Raji (cell line): Measurements from ENCODE around the gene NUCKS1.
A peak's percentile ranks its signal among the peaks of the same experiment; 100 is the strongest.

Source experiments
- POLR2A ChIP-seq: IDR thresholded peaks from 2 replicates; pipeline ENCODE4 v1.6.1; 2011; ENCODE audit warnings: low read depth, low read length, control low read depth; ENCODE audit not compliant: insufficient read depth

Gene NUCKS1

DNA sequence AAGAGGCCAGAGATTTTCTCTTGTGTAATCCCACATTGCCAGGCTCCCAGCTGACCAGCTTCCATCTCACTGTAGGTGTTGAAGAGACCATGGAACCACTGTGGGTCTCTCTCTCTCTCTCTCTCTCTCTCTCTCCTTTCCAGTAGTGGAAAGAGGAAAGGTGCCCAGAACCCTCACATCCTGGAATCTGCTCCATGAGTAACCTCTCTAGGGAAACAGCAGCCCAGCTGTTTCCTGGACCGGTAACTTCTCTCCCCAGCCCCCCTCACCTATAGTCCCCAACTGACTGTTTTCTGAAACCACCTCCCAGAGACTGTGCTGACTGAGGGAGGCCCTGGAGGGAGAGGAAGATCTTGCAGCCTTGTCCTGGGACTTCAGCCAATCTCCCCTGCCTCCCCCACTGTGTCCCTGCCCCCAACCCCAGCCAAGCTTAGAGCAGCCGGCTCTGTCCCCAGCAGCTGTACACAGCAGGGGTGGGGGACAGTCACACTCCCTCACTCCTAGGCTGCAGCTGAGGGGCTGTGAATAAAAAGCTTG, 49.0 kb downstream of the NUCKS1 start:
- no peak for TF ChIP-seq POLR2A

DNA sequence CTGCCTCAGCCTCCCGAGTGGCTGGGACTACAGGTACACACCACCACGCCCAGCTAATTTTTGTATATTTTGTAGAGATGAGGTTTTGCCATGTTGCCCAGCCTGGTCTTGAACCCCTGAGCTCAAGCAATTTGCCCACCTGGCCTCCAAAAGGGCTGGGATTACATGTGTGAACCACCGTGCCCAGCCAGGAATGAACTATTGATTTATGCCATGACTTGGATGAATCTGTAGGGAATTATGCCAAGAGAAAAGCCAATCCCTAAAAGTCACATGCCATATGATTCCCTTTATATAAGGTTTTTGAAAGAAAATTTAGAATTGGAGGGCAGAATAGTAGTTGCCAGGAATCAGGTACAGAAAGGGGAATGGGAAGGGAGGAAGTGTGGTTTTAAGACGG, 50.6 kb downstream of the NUCKS1 start:
- TF ChIP-seq POLR2A: no peak

DNA sequence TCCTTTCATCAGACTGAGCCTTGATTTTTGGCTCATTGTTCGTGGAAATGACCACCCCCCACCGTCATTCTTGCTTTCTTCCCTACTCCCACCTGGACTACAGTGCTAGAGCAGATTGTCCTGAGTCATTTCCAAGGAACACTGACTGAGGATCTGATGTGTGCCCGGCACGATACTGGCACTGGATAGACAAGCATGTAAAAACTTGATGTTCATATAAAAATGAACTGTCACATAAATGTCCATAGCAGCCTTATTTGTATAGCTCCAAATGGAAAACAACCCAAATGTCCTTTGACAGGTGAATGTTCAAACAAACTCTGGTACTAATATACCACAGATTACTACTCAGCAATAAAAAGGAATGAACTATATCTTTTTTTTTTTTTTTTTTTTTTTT, 51.1 kb downstream of the NUCKS1 start:
- no peak for TF ChIP-seq POLR2A

DNA sequence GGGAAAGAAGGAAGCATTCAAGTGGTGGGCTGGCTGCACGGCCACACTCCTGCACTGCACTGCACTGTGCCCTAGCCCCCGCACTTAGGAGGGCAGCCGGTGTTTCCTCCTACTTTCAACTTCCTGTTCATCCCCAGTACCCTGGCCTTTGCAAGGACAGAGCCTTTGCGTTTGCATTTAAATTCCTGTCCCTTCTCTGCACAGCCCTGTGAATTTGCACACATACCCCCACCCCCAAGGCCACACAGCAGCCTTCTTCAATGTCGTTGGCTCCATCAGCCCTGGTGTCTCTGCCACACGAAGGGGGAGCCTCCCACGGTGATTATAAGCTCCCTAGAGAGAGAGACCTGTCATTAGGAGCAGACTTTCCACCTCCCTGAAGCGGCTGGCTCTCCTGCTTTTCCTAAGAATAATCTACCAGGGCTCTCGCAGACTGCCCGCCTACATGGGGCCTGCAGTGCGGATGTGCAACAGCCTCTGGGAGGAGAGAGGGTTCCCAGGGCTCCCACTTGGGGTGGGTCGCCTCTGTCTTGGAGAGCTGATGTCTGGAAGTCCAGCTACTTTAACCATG, 56.5 kb downstream of the NUCKS1 start:
- no peak for TF ChIP-seq POLR2A

DNA sequence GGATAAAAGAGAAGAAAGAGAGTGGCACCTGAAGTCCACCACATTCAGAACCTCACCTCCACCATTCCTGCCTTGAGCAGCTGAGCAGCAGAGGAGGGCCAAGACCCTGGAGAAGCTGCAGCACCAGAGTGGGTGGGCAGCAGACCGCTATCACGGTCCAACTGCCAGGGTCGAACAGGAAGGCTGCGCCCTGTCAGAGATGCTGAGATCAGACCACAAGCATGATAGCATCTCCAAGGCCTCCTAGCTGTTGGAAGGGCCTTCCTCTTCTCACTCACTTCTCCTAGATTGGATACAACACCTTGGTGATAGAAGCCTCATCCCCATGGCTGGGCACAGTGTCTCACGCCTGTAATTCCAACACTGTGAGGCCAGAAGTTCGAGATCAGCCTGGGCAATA, 57.6 kb downstream of the NUCKS1 start:
- TF ChIP-seq POLR2A: no peak

DNA sequence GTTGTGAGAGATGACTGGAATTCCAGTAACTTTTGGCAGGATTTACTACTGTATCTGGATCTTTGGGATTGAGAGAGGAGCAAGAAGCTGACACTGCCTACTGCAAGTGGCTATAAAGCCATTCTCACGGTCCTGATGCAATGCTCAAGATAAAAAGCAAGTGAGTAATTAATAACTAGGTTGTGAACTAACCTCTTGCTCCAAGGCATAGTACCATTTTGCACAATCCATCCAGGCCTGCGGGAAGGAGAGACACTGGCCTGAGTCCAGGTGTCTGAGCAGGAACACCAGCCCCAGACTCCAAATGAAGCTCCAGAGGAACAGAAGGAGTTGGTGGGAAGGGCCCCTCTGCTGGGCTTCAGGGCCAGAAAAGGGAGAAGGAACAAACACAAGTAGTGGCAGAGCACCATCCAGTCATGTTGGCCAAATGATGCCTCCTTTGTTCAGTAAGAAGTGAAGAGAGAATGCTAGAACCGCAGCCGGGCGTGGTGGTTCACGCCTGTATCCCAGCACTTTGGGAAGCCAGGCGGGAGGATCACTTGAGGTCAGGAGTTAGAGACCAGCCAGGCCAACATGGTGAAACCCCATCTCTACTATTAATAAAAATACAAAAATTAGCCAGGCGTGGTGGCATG, 59.7 kb downstream of the NUCKS1 start:
- TF ChIP-seq POLR2A: no peak

DNA sequence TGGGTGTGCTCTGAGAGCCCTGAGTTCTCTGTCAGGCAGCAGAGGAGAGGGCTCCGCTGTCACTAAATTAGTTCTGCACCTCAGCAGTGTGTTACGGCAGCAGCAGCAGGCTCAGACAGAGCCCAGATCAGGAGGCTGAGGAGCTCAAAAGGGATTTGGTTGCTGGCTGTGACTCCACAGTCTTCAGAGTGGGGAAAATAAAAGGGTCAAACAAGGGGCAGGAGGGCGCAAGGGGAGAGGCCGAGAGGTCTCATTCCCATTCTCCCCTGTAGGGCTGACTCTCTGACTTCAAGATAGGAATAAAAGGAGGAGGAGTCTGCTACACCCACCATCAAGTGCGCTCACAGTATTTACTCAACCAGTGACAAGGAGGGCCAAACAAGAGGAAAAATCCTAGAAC, 60.5 kb downstream of the NUCKS1 start:
- no peak for TF ChIP-seq POLR2A

DNA sequence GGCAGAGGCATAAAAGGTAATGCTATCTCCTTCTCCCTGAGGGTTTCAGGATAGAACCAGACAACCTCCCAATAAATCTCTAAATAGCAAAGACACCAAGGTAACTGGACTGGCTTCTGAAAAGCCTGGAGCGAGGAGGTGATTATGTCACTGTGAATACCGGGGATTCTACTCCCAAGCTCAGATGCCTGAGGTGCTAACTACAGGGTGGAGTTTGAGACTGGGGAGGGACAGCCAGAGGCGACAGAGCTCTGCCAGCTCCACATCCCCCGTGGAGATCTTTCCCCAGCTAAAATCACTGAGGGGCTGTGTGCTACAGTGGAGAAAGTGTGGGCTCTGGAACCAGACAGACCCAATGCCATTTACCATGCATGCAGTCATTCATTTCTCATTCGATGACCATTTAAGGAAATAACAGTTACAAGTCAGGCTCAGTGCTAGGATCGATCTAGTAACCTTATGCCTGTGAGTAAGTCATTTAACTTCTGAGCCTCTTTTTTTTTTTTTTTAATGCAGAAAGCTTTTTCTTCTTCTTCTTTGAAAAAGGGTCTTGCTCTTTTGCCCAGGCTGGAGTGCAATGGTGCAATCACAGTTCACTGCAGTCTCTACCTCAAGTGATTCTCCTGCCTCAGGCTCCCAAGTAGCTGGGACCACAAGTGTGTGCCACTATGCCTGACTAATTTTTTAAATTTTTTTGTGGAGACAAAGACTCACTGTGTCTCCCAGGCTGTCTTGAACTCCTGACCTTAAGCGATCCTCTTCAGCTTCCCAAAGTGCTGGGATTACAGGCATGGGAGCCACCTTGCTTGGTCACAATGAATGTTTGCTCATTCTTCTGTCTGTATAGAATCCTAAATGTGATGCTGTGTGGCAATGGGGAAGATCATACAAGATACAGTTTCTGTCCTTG, 61.6 kb downstream of the NUCKS1 start:
- no peak for TF ChIP-seq POLR2A

DNA sequence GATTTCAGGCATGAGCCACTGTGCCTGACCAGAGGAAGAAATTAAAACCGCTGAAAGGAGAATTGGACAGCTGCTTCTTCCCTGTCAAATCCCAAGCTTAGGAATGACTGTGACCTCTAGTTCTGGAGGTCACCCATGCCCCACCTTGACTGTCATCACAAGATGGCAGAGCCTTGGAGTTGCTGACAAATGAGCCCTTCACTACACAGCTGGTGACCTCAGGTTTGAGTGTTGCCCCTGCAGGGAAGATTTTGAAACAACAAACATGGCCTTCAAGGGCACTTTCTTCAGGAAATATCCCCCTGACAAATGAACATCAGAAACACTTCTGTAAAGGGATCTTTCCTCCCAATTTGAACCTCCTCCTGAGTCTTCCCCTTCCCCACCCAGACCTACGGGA, 62.7 kb downstream of the NUCKS1 start:
- TF ChIP-seq POLR2A: no peak

DNA sequence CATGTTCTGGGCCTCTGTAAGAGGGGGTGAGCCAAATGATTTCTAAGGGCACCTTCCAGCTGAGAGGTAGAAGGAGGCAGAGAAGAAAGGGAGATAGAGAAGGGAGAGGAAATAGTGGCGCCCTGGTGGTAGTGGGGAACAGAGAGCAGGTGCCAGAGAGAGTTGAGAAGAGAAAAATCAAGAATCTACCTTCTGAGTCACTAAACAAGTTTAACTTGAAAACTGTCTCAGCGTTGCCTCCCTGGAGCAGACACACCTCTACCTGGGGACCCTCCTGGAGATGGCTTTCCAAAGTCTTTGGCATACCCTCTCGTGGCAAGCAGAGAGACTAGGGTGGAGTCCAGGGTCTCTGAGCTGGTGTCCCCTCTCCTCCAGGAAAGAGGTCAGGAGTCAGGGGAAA, 68.6 kb downstream of the NUCKS1 start:
- no peak for TF ChIP-seq POLR2A

DNA sequence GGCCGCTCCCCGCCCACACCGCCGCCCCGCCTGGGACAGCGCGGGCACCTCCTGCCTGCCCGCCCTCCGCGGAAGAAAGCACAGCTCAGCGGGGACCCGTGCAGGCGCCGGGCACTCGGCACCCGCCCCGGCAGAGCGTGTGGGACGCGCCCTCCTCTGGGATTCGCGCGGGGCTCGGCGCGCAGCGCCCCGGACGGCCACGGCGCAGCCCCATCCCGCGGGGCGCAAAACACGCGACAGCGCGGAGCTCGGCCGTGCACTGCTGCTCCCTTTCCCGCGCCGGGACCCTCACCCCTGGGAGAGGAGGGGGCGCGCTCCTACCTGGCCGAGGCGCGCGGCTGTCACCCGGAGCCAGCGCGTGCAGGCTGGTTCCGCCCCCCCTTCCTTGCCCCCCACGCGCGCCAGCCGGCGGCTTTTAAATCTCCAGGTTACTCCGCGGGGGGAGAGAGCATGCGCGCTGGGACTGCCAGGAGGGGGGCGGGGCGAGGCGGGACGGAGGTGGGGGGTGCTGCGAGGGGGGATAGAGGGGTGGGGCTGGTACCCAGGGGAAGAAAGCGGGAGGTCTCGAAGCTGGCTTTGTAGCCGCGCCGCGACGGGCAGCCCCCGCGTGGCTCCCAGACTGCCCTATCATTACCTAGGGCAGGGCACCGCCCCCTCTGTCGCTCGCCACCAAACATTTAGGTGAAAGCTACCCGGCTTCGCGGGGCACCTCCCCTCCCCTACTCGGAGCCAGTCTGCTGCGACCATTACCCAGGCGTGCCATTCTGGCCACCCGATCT, 69.7 kb downstream of the NUCKS1 start, which contains the start of gene SLC45A3:
Gene SLC45A3, minus strand, starts transcription at position 437 of the 779 bp plus-strand sequence. CDS start 15,853 bp downstream, outside the sequence.
- TF ChIP-seq POLR2A: 0 out of 2 replicates have a peak, but pooled peaks have one; percentile 37

DNA sequence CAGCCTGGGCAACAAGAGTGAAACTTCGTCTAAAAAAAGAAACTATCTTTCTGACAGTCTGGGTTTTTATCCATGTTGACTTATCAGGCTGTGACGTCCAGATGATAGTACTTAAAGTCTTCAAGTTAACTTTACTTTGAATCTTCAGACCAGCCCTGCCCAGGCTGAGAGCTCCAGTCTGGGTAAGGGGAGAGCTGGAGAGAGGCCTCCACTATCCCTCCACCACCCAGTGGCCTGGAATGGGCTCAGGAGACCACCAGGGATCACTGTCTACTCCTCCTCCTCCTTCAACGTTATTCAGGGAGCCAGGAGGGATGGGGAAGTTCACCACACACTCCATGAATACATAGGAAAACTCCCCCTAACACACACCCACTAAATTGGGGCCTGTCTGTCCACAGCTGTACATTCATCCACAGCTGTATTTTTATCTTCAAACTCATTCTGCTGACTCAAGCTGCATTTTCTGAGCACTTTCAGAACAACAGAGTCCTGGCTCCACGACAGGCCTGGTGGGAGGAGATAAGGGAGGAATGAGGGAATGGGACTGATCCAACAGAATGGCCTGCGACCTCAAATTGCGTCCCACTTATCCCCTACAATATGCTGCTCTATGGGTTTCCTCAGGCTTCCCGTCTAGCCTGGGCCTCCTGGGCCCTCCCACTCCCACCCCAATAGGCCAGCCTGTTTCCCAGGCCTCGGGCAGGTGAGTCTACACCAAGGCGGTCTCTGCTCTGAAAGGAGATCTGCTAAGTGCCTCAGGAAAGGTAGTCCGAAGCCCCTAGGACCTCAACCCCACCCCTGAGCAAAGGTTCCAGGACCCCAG, 71.5 kb downstream of the NUCKS1 start:
- TF ChIP-seq POLR2A: no peak

DNA sequence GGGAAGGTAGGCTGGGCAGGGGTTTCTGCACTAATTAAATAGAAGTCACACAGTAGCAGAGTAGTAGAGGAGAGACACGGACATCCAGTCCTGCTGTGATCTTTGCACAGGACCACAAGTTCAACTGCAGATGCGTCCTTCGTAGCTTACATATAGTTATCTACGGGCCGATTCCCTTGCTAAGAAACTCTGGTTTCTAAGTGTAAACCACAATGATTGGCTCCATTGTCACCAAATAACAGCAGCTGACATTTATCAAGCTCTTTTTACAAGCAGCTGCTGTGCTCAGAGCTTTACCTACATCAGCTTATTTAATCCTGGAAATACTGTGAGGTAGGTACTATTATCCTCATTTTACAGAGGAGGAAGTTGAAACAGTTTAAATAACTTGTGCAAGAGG, 72.8 kb downstream of the NUCKS1 start:
- no peak for TF ChIP-seq POLR2A

DNA sequence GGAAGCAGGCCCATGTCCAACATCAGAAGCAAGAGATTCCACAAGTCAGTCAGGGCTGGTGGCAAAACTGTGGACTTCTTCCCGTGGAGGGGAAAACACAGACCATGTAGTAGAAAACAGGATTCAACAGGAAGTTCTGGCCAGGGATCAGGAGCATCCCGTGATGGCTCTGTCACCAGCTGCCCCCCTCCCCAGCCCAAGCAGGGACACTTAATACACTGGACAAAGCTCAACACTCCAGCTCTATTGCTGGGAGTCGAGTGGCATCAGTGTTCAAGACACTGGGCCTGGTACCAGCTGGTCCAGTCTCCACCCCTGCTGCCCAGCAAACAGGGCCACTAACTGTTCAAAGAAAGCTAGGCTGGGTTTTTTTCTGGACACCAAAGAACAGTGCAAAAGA, 73.4 kb downstream of the NUCKS1 start:
- no peak for TF ChIP-seq POLR2A

DNA sequence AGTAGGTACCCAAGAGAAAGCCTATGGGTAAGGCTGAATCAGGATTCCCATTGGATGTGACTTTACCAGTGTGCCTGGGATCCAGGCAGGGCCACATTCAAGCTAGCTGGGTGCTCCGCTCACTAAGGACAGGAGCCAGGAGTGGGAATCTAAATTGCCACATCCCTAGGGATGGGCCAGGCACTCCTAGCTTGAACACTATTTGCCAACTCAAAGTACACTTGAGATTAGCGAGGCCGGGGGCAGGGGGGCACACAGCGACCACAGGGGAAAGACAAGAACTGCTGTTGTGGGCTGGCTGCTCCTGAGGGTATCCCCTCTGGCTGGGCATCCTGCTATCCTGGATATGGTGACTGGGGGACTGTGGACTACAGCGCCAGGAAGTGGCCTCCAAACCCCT, 74.0 kb downstream of the NUCKS1 start:
- TF ChIP-seq POLR2A: no peak

DNA sequence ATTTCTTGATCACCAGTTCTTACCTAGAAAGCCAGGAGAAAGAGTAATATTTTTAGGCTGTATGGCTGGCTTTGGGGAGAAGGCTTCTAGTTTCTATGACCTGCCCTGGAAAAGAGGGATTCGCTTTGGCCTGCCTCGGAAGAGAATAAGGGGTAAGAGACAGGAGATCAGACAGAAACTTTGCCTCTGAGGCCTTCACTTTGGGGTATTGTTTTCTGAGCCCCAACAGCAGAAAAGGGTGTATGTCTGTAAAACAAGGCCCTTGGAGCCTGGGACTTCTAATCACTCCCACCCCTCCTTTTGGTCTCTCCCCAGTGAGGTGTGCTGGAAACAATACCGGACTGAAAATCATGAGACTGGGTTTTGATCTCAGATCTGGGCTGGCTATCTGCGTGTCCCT, 74.7 kb downstream of the NUCKS1 start:
- TF ChIP-seq POLR2A: no peak
